Activated naive CD8-positive, alpha-beta T cell treated with anti-CD3 and anti-CD28 coated beads, Interleukin-2, amount 50 U/mL, for 24 hours (primary cell): Measurements from ENCODE around the gene ZNF385A.
A peak's percentile ranks its signal among the peaks of the same experiment; 100 is the strongest.

Experiments used
- ATAC-seq: fragments of 150-1000 bp; cut with Tn5 transposase; one replicate; pipeline ENCODE4 v1.10.0; 2021
- DNase-seq: peaks from one replicate; pipeline ENCODE4 v3.0.0; 2021
- H3K27ac Mint-ChIP-seq: one replicate; pipeline ENCODE4 v1.8.0; 2021; ENCODE audit warnings: mild to moderate bottlenecking, mixed read lengths
- H3K27me3 Mint-ChIP-seq: one replicate; pipeline ENCODE4 v1.8.0; 2021; ENCODE audit warnings: mixed read lengths
- H3K36me3 Mint-ChIP-seq: one replicate; pipeline ENCODE4 v1.8.0; 2021; ENCODE audit warnings: low read depth, mixed read lengths
- H3K4me1 Mint-ChIP-seq: one replicate; pipeline ENCODE4 v1.8.0; 2021; ENCODE audit warnings: mixed read lengths
- H3K4me3 Mint-ChIP-seq: one replicate; pipeline ENCODE4 v1.8.0; 2021; ENCODE audit warnings: mild to moderate bottlenecking, moderate library complexity, mixed read lengths
- H3K9me3 Mint-ChIP-seq: one replicate; pipeline ENCODE4 v1.8.0; 2021; ENCODE audit warnings: mixed read lengths

ZNF385A gene

GRCh38 chr12:54352891-54353874 lies 31.4 kb downstream of the ZNF385A start:
- DNase-seq (no peak), ATAC-seq (no peak)
- Mint-ChIP-seq H3K4me1 (peaks cover 24% of the 10 kb centered on the region), H3K36me3 (peaks cover 16% of the 10 kb centered on the region), H3K27ac (no peak overlapping the region), H3K27me3 (no peaks in the 10 kb centered on the region), H3K9me3 (no peaks in the 10 kb centered on the region), H3K4me3 (no peak overlapping the region)

- Mint-ChIP-seq H3K27me3 (no peaks in the 10 kb centered on the region), H3K4me3 (peak overlapping the region; percentile 49), H3K4me1 (peaks cover 24% of the 10 kb centered on the region), H3K9me3 (no peaks in the 10 kb centered on the region), H3K36me3 (peaks cover 21% of the 10 kb centered on the region), H3K27ac (peak overlapping the region; percentile 55)
- peak; percentile 80 for ATAC-seq
- peak; percentile 53 for DNase-seq
Observed at GRCh38 chr12:54352022-54352531, 32.5 kb downstream of the ZNF385A start.

- Mint-ChIP-seq H3K4me1 (peaks cover 24% of the 10 kb centered on the region), H3K4me3 (no peak overlapping the region), H3K27ac (no peak overlapping the region), H3K36me3 (peaks cover 24% of the 10 kb centered on the region), H3K27me3 (no peaks in the 10 kb centered on the region), H3K9me3 (no peaks in the 10 kb centered on the region)
- ATAC-seq = no peak
- no peak for DNase-seq
Observed at GRCh38 chr12:54351341-54351740, 33.2 kb downstream of the ZNF385A start.

- no peak overlapping the region for H3K4me3 Mint-ChIP-seq
- DNase-seq (no peak), ATAC-seq (no peak)
- H3K9me3 Mint-ChIP-seq = no peaks in the 10 kb centered on the region
- H3K4me1 Mint-ChIP-seq = peaks cover 24% of the 10 kb centered on the region
- peaks cover 24% of the 10 kb centered on the region for H3K36me3 Mint-ChIP-seq
- H3K27ac Mint-ChIP-seq = no peak overlapping the region
- H3K27me3 Mint-ChIP-seq = no peaks in the 10 kb centered on the region
Observed at GRCh38 chr12:54350743-54351142, 33.8 kb downstream of the ZNF385A start.

GRCh38 chr12:54349679-54350078 lies 34.9 kb downstream of the ZNF385A start:
- no peak overlapping the region for H3K27ac Mint-ChIP-seq
- ATAC-seq (no peak), DNase-seq (no peak)
- H3K4me1 Mint-ChIP-seq = peaks cover 24% of the 10 kb centered on the region
- H3K36me3 Mint-ChIP-seq = peaks cover 28% of the 10 kb centered on the region
- no peaks in the 10 kb centered on the region for H3K9me3 Mint-ChIP-seq
- no peak overlapping the region for H3K4me3 Mint-ChIP-seq
- no peaks in the 10 kb centered on the region for H3K27me3 Mint-ChIP-seq

- no peaks in the 10 kb centered on the region for H3K27me3 Mint-ChIP-seq
- no peak for ATAC-seq
- H3K27ac Mint-ChIP-seq = no peak overlapping the region
- H3K4me3 Mint-ChIP-seq = no peak overlapping the region
- no peak for DNase-seq
- peaks cover 30% of the 10 kb centered on the region for H3K36me3 Mint-ChIP-seq
- peaks cover 24% of the 10 kb centered on the region for H3K4me1 Mint-ChIP-seq
- H3K9me3 Mint-ChIP-seq = no peaks in the 10 kb centered on the region
Observed at GRCh38 chr12:54349036-54349435, 35.5 kb downstream of the ZNF385A start.

GRCh38 chr12:54341378-54342300 lies 42.9 kb downstream of the ZNF385A start:
- Mint-ChIP-seq H3K4me3 (no peak overlapping the region), H3K27me3 (no peaks in the 10 kb centered on the region), H3K9me3 (no peaks in the 10 kb centered on the region), H3K36me3 (peaks cover 32% of the 10 kb centered on the region), H3K4me1 (no peaks in the 10 kb centered on the region), H3K27ac (no peak overlapping the region)
- DNase-seq = no peak
- ATAC-seq = no peak

GRCh38 chr12:54340846-54341245 lies 43.7 kb downstream of the ZNF385A start:
- H3K36me3 Mint-ChIP-seq = peaks cover 32% of the 10 kb centered on the region
- no peaks in the 10 kb centered on the region for H3K9me3 Mint-ChIP-seq
- DNase-seq = no peak
- H3K27ac Mint-ChIP-seq = no peak overlapping the region
- no peak overlapping the region for H3K4me3 Mint-ChIP-seq
- no peaks in the 10 kb centered on the region for H3K4me1 Mint-ChIP-seq
- no peak for ATAC-seq
- H3K27me3 Mint-ChIP-seq = no peaks in the 10 kb centered on the region

- Mint-ChIP-seq H3K4me3 (no peak overlapping the region), H3K27ac (no peak overlapping the region), H3K36me3 (peaks cover 25% of the 10 kb centered on the region), H3K4me1 (peaks cover under 1% of the 10 kb centered on the region), H3K27me3 (no peaks in the 10 kb centered on the region), H3K9me3 (no peaks in the 10 kb centered on the region)
- DNase-seq = no peak
- no peak for ATAC-seq
Observed at GRCh38 chr12:54338698-54339296, 45.7 kb downstream of the ZNF385A start.

- Mint-ChIP-seq H3K27me3 (no peaks in the 10 kb centered on the region), H3K27ac (no peak overlapping the region)
Observed at GRCh38 chr12:54337854-54338650, 46.5 kb downstream of the ZNF385A start.

GRCh38 chr12:54337280-54337842 lies 47.2 kb downstream of the ZNF385A start:
- H3K27me3 Mint-ChIP-seq = no peaks in the 10 kb centered on the region
- peaks cover 7% of the 10 kb centered on the region for H3K4me1 Mint-ChIP-seq
- H3K9me3 Mint-ChIP-seq = no peaks in the 10 kb centered on the region
- H3K4me3 Mint-ChIP-seq = no peak overlapping the region
- no peak overlapping the region for H3K27ac Mint-ChIP-seq
- H3K36me3 Mint-ChIP-seq = peaks cover 14% of the 10 kb centered on the region
- DNase-seq (no peak), ATAC-seq (no peak)

More at GRCh38 chr12:54337854-54338650, 46.5 kb downstream of the ZNF385A start:
- Mint-ChIP-seq H3K9me3 (no peaks in the 10 kb centered on the region), H3K36me3 (peaks cover 19% of the 10 kb centered on the region), H3K4me1 (peaks cover 7% of the 10 kb centered on the region), H3K4me3 (no peak overlapping the region)
- ATAC-seq (no peak), DNase-seq (no peak)

GRCh38 chr12:54333420-54334034 lies 51.0 kb downstream of the ZNF385A start:
- Mint-ChIP-seq H3K4me3 (no peak overlapping the region), H3K4me1 (peaks cover 27% of the 10 kb centered on the region), H3K9me3 (no peaks in the 10 kb centered on the region), H3K27me3 (no peaks in the 10 kb centered on the region), H3K36me3 (no peaks in the 10 kb centered on the region), H3K27ac (no peak overlapping the region)
- ATAC-seq (no peak), DNase-seq (no peak)

- ATAC-seq (no peak), DNase-seq (no peak)
- H3K36me3 Mint-ChIP-seq = no peaks in the 10 kb centered on the region
- H3K27me3 Mint-ChIP-seq = no peaks in the 10 kb centered on the region
- H3K27ac Mint-ChIP-seq = no peak overlapping the region
- H3K4me3 Mint-ChIP-seq = no peak overlapping the region
- H3K9me3 Mint-ChIP-seq = no peaks in the 10 kb centered on the region
- peaks cover 41% of the 10 kb centered on the region for H3K4me1 Mint-ChIP-seq
Observed at GRCh38 chr12:54331461-54331860, 53.1 kb downstream of the ZNF385A start.
